IMR-90 (cell line): ENCODE measurements around the gene PRR33. TPM values are rescaled to one million over a fixed set of nuclear protein-coding genes. Genes with fewer than 3 reads are reported as not detected.
A peak's percentile ranks its signal among the peaks of the same experiment; 100 is the strongest.

Experiments used
- ATAC-seq: fragments of 200-7000 bp; cut with Tn5 transposase; 2 replicates; pipeline ENCODE4 v1.9.1; 2020; ENCODE audit warnings: low read depth, mild to moderate bottlenecking, moderate library complexity
- BruUV-seq: library from RNA; stranded (reverse); fragments of 400-500 nt; replicated peaks from 2 replicates; lab custom pipeline; 2021; lab: Mats Ljungman, UMichigan
- CTCF ChIA-PET: fragments of 300-600 bp; formaldehyde crosslinking; extraction: SDS; loops from one replicate; lab custom pipeline; 2021; ENCODE audit warnings: antibody characterized with exemption; lab: Yijun Ruan, JAX
- POLR2A ChIA-PET: fragments of 300-600 bp; sonication (Branson Sonifier 250); formaldehyde crosslinking; loops from one replicate; lab custom pipeline; 2022; ENCODE audit warnings: antibody characterized with exemption; ENCODE audit not compliant: unreplicated experiment; lab: Charles Lee
- DNase-seq: peaks from one replicate; pipeline ENCODE4 v3.0.0; 2013
- H2AFZ ChIP-seq: replicated peaks from 2 replicates; pipeline ENCODE3; 2013; ENCODE audit warnings: low read length, mild to moderate bottlenecking; ENCODE audit not compliant: poor library complexity
- H2AK5ac ChIP-seq: 2 replicates; pipeline ENCODE4 v1.6.1; 2013; ENCODE audit warnings: low read depth, low read length, inconsistent platforms
- H2AK9ac ChIP-seq: replicated peaks from 2 replicates; pipeline ENCODE3; 2013; ENCODE audit warnings: mild to moderate bottlenecking, low read depth, low read length, moderate library complexity; ENCODE audit not compliant: poor library complexity
- H2BK120ac ChIP-seq: 2 replicates; pipeline ENCODE4 v1.6.1; 2013; ENCODE audit warnings: low read depth, low read length, inconsistent platforms
- H2BK15ac ChIP-seq: 3 replicates; pipeline ENCODE4 v1.6.1; 2013; ENCODE audit warnings: low read depth, low read length, inconsistent platforms
- H2BK20ac ChIP-seq: 2 replicates; pipeline ENCODE4 v1.6.1; 2013; ENCODE audit warnings: low read depth, mild to moderate bottlenecking, inconsistent platforms, low read length, moderate library complexity
- H2BK5ac ChIP-seq: 2 replicates; pipeline ENCODE4 v1.6.1; 2013; ENCODE audit warnings: mild to moderate bottlenecking, low read depth, low read length, inconsistent platforms; ENCODE audit not compliant: poor library complexity, severe bottlenecking
- H3K14ac ChIP-seq: replicated peaks from 2 replicates; pipeline ENCODE4 v1.6.1; 2013; ENCODE audit warnings: low read depth, low read length, inconsistent platforms
- H3K18ac ChIP-seq: 2 replicates; pipeline ENCODE4 v1.6.1; 2013; ENCODE audit warnings: low read depth, low read length, control low read depth
- H3K23ac ChIP-seq: 2 replicates; pipeline ENCODE4 v1.6.1; 2013; ENCODE audit warnings: low read depth, low read length, inconsistent platforms
- H3K27ac ChIP-seq: 2 replicates; pipeline ENCODE4 v1.5.1; 2013; ENCODE audit warnings: mild to moderate bottlenecking, control low read depth, low read length; ENCODE audit not compliant: insufficient read depth
- H3K27me3 ChIP-seq: 2 replicates; pipeline ENCODE4 v1.6.1; 2013; ENCODE audit warnings: low read length; ENCODE audit not compliant: control insufficient read depth, insufficient read depth
- H3K36me3 ChIP-seq: 2 replicates; pipeline ENCODE4 v1.6.1; 2013; ENCODE audit warnings: low read length, mixed read lengths; ENCODE audit not compliant: control insufficient read depth, insufficient read depth
- H3K4ac ChIP-seq: 2 replicates; pipeline ENCODE4 v1.6.1; 2013; ENCODE audit warnings: low read depth, low read length, inconsistent platforms
- H3K4me1 ChIP-seq: 2 replicates; pipeline ENCODE4 v1.6.1; 2013; ENCODE audit warnings: low read length, mixed read lengths; ENCODE audit not compliant: control insufficient read depth, insufficient read depth
- H3K4me2 ChIP-seq: 2 replicates; pipeline ENCODE4 v1.6.1; 2013; ENCODE audit warnings: low read depth, mild to moderate bottlenecking, control low read depth, low read length, moderate library complexity
- H3K4me3 ChIP-seq: 2 replicates; pipeline ENCODE4 v1.5.1; 2013; ENCODE audit warnings: low read depth, mild to moderate bottlenecking, control low read depth, low read length, moderate library complexity; ENCODE audit not compliant: insufficient read depth
- H3K56ac ChIP-seq: 2 replicates; pipeline ENCODE4 v1.6.1; 2013; ENCODE audit warnings: low read length, inconsistent platforms; ENCODE audit not compliant: insufficient read depth; ENCODE audit errors: extremely low read depth
- H3K79me1 ChIP-seq, 2 experiments: 2 replicates each; pipeline ENCODE4 v1.6.1; 2013; ENCODE audit warnings: low read length in 2 of 2, inconsistent platforms in 1 of 2, low read depth in 1 of 2
- H3K9ac ChIP-seq: 2 replicates; pipeline ENCODE4 v1.6.1; 2013; ENCODE audit warnings: low read depth, low read length, control low read depth
- H3K9me1 ChIP-seq: 2 replicates; pipeline ENCODE4 v1.6.1; 2013; ENCODE audit warnings: low read length, inconsistent platforms; ENCODE audit not compliant: insufficient read depth
- H3K9me3 ChIP-seq: 2 replicates; pipeline ENCODE4 v1.6.1; 2013; ENCODE audit warnings: low read length; ENCODE audit not compliant: control insufficient read depth, insufficient read depth
- H4K20me1 ChIP-seq: 2 replicates; pipeline ENCODE4 v1.6.1; 2013; ENCODE audit warnings: low read length, inconsistent platforms; ENCODE audit not compliant: insufficient read depth
- H4K5ac ChIP-seq: 2 replicates; pipeline ENCODE4 v1.6.1; 2013; ENCODE audit warnings: mild to moderate bottlenecking, low read depth, low read length, control low read depth
- H4K8ac ChIP-seq, 2 experiments: 2 replicates each; pipeline ENCODE4 v1.6.1; 2013; ENCODE audit warnings: low read depth in 2 of 2, low read length in 2 of 2, control low read depth in 1 of 2, inconsistent platforms in 1 of 2
- H4K91ac ChIP-seq: 2 replicates; pipeline ENCODE4 v1.6.1; 2013; ENCODE audit warnings: low read depth, low read length, inconsistent platforms; ENCODE audit not compliant: insufficient read depth
- CEBPB ChIP-seq: IDR thresholded peaks from 2 replicates; pipeline ENCODE4 v1.6.1; 2012; ENCODE audit warnings: low read depth, low read length, improper control_type of control experiment
- RAD21 ChIP-seq: IDR thresholded peaks from 2 replicates; pipeline ENCODE4 v1.6.1; 2012; ENCODE audit warnings: low read length, improper control_type of control experiment
- SMC3 ChIP-seq: fragments of 150-350 bp; IDR thresholded peaks from 2 replicates; pipeline ENCODE4 v1.6.1; 2016; ENCODE audit warnings: low read depth, mild to moderate bottlenecking, antibody characterized with exemption, low read length, moderate library complexity
- WGBS, 2 experiments: methylation state at CpG; one replicate each; pipeline versions ENCODE4 v1.1.5 to v1.1.7; 2013; ENCODE audit warnings: missing lambda C conversion rate in 2 of 2; ENCODE audit not compliant: insufficient read length in 1 of 2; ENCODE audit errors: extremely low coverage in 2 of 2; 5-methylcytosine and 5-hydroxymethylcytosine counted together
- dilution Hi-C: fragments of 300-500 bp; cut with HindIII; formaldehyde crosslinking; loops from one replicate; pipeline ENCODE4 v1.14.3; 2018; ENCODE audit warnings: low sequenced_read_pairs; ENCODE audit not compliant: unreplicated experiment
- in situ Hi-C: fragments of 300-500 bp; cut with MboI; formaldehyde crosslinking; loops from 3 replicates; pipeline ENCODE4 v1.14.3; 2019; ENCODE audit warnings: low sequenced_read_pairs, inconsistent platforms, mixed read lengths
- intact Hi-C: fragments of 100-400 bp; cut with micrococcal nuclease; formaldehyde crosslinking; loops from 2 replicates; pipeline ENCODE4 v1.10.0; 2022
- polyA plus RNA-seq, 3 experiments: library from polyadenylated mRNA; depleted of rRNA; stranded (reverse); fragments of >200 nt; gene quantifications; 2 replicates each; pipeline ENCODE4 v1.2.3, GENCODE V29; 2012; ENCODE audit warnings: low replicate concordance in 1 of 3
- total RNA-seq: library from RNA; depleted of rRNA; stranded (reverse); fragments of >200 nt; gene quantifications from 2 replicates; pipeline ENCODE4 v1.2.3, GENCODE V29; 2012

PRR33 gene
- total and polyA plus RNA-seq, 2 of the 4 experiments (the other 2 are of a cell fraction): not detected

DNA sequence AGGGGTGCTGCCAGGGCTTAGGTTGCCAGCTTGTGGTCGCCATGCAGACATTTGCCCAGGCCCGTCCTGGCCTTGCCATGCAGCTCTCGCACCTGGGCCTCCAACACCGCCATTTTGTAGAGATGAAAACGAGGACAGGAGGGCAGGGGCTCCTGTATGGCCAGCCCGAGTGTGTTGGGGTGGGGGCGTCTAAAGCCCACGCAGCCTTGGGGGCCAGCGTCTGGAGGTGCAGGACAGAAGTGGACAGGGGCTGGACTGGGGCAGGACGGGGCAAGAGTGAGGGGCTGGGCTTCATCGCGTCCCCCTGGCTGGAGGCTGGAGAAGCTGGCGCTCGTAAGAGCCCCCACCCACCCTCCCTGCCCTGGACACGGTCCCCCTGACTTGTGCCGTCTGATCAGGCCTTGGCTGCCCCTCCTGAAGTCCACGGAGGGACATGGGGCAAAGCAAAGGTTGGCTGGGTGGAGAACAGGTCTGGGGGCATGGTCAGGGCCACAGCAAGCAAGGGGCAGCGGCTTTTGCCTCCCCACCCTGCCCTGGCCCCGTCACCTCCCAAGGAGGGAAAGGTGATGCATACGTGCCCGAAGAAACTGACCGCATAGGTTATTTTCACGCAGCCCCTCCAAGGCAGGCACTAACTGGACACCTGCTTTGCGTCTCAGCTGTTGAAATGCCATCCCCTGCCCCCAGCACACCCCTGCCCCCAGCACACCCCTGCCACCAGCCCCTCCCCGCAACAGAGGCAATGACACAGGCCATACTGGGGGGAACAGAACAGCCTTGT, 28.6 kb upstream of the PRR33 start:
- H2BK120ac ChIP-seq: no peak overlapping the region
- no peak overlapping the region for H2AK9ac ChIP-seq
- H3K9me3 ChIP-seq: no peaks in the 10 kb centered on the region
- intact Hi-C loops: no loop called here
- no peak overlapping the region for H2BK15ac ChIP-seq
- TF ChIP-seq SMC3 (no peak), CEBPB (no peak), RAD21 (no peak)
- no peak overlapping the region for H2AK5ac ChIP-seq
- H2BK5ac ChIP-seq: no peak overlapping the region
- H3K36me3 ChIP-seq: no peaks in the 10 kb centered on the region
- H3K27ac ChIP-seq: no peak overlapping the region
- no peaks in the 10 kb centered on the region for H3K79me1 ChIP-seq
- no peak overlapping the region for H3K14ac ChIP-seq
- ChIA-PET CTCF (interaction anchor here (0.7 kb wide), 1 partner anchor 23 kb away, joined by 3 read pairs; no protein-coding TSS in a partner anchor), POLR2A (no interaction called here)
- H3K27me3 ChIP-seq: peaks cover 13% of the 10 kb centered on the region
- H3K4me1 ChIP-seq: no peaks in the 10 kb centered on the region
- no peak overlapping the region for H3K56ac ChIP-seq
- no peak overlapping the region for H2BK20ac ChIP-seq
- no peak overlapping the region for H3K23ac ChIP-seq
- WGBS, 2 experiments: 45% methylated on average over 2 of the region's 25 CpGs; no CpG with 5 or more reads in 1 of the 2 experiments
- no peaks in the 10 kb centered on the region for H3K9me1 ChIP-seq
- in situ Hi-C loops: no loop called here
- no peak overlapping the region for H3K4me2 ChIP-seq
- no TSS peak for BruUV-seq
- H4K91ac ChIP-seq: no peak overlapping the region
- no peak for DNase-seq
- no peak overlapping the region for H3K9ac ChIP-seq
- H4K8ac ChIP-seq: no peak overlapping the region
- dilution Hi-C loops: no loop called here
- no peak overlapping the region for H3K4ac ChIP-seq
- H3K4me3 ChIP-seq: no peak overlapping the region
- peak overlapping the region; percentile 51 for H2AFZ ChIP-seq
- H4K5ac ChIP-seq: no peak overlapping the region
- no peak for ATAC-seq
- H4K20me1 ChIP-seq: no peaks in the 10 kb centered on the region; the same call in 1 of the 2 replicates
- no peak overlapping the region for H3K18ac ChIP-seq
